ENCODE results near the gene KAT7. TPM values are rescaled to one million over a fixed set of nuclear protein-coding genes. Genes with fewer than 3 reads are reported as not detected.

KAT7 gene
- polyA plus RNA-seq, 3 donors = 17.5 to 28.1 (median 18.1) TPM

- Histone ChIP-seq H3K27ac (ENCODE audit: low read depth in 1 of 2, low read length in 2 of 2) (peak overlapping the region in 1 of 2 donors; percentile 64), H3K4me1 (ENCODE audit: control insufficient read depth in 1 of 2, insufficient read depth in 2 of 2, low read length in 2 of 2) (peaks cover 20 to 34% of the 10 kb centered on the region in 2 donors), H3K79me2 (ENCODE audit: insufficient read depth, low read length) (no peaks in the 10 kb centered on the region), H3K4me3 (replicated peaks in 1 of 3; ENCODE audit: low read depth in 2 of 3, low read length in 3 of 3) (no peak overlapping the region), H4K20me1 (ENCODE audit: insufficient read depth, low read length) (no peaks in the 10 kb centered on the region), H3K4me2 (replicated peaks; ENCODE audit: extremely low read depth, low read length, poor library complexity, severe bottlenecking) (no peak overlapping the region), H2AFZ (ENCODE audit: insufficient read depth, low read depth, low read length, poor library complexity, severe bottlenecking) (no peak overlapping the region), H3K27me3 (ENCODE audit: control insufficient read depth in 2 of 2, insufficient read depth in 2 of 2, low read length in 2 of 2) (no peaks in the 10 kb centered on the region), H3K9ac (ENCODE audit: insufficient read depth, low read length, poor library complexity, severe bottlenecking) (no peak overlapping the region), H3K9me3 (replicated peaks in 1 of 2; ENCODE audit: control insufficient read depth in 1 of 2, insufficient read depth in 1 of 2, low read length in 2 of 2) (no peaks in the 10 kb centered on the region), H3K36me3 (replicated peaks in 1 of 2; ENCODE audit: control insufficient read depth in 1 of 2, insufficient read depth in 2 of 2, low read length in 2 of 2) (peaks cover 49 to 83% of the 10 kb centered on the region in 2 donors)
- TF ChIP-seq CTCF (IDR thresholded peaks at IDR 0.05) = no peak
- Mint-ChIP-seq H3K27me3 (ENCODE audit: low read depth in 3 of 3) (no peaks in the 10 kb centered on the region), H3K4me3 (no peak overlapping the region), H3K27ac (peak overlapping the region in 3 of 7 donors; percentile 68 to 92 (median 87)), H3K4me1 (peaks cover 38% of the 10 kb centered on the region), H3K36me3 (peaks cover 76 to 87% of the 10 kb centered on the region in 2 donors), H3K9me3 (peaks cover 0 to 2% (median 0%) of the 10 kb centered on the region in 7 donors)
- WGBS (ENCODE audit: insufficient coverage) = no CpG with 5 or more reads among the region's 2 CpGs
- intact Hi-C loops (cut with micrococcal nuclease) = no loop called here
- no peak for DNase-seq
These were observed 40.5 kb downstream of the KAT7 start for GRCh38 chr17:49829026-49829425.

DNA sequence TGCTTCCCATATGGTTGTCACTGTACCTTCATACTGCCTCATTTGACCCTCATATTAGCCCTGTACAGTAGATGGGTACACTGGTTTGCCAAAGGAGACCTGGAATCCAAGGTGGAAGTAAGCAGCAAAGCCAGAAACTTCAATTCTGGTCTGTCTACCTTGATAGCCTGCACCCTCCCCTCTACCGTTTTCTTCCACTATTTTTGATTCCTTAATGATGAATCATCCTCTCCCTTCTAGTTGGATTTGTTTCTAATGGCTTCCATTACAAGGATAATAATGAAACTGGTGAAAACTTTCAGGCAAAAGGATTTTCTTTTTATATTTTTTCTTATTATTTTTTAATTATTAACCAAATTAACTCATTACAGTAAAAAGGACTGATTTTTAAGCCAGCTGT lies 42.1 kb downstream of the KAT7 start:
- intact Hi-C loops (cut with micrococcal nuclease) = no loop called here
- H3K9me3 Mint-ChIP-seq = peaks cover 0 to 2% (median 0%) of the 10 kb centered on the region in 7 donors
- Histone ChIP-seq H3K4me2 (replicated peaks; ENCODE audit: extremely low read depth, low read length, poor library complexity, severe bottlenecking) (no peak overlapping the region), H3K9ac (ENCODE audit: insufficient read depth, low read length, poor library complexity, severe bottlenecking) (no peak overlapping the region), H3K27me3 (ENCODE audit: control insufficient read depth in 2 of 2, insufficient read depth in 2 of 2, low read length in 2 of 2) (no peaks in the 10 kb centered on the region), H4K20me1 (ENCODE audit: insufficient read depth, low read length) (no peaks in the 10 kb centered on the region), H3K27ac (ENCODE audit: low read depth in 1 of 2, low read length in 2 of 2) (no peak overlapping the region), H3K79me2 (ENCODE audit: insufficient read depth, low read length) (no peaks in the 10 kb centered on the region), H3K36me3 (replicated peaks in 1 of 2; ENCODE audit: control insufficient read depth in 1 of 2, insufficient read depth in 2 of 2, low read length in 2 of 2) (peaks cover 45 to 80% of the 10 kb centered on the region in 2 donors), H3K4me3 (replicated peaks in 1 of 3; ENCODE audit: low read depth in 2 of 3, low read length in 3 of 3) (no peak overlapping the region), H3K9me3 (replicated peaks in 1 of 2; ENCODE audit: control insufficient read depth in 1 of 2, insufficient read depth in 1 of 2, low read length in 2 of 2) (no peaks in the 10 kb centered on the region), H3K4me1 (ENCODE audit: control insufficient read depth in 1 of 2, insufficient read depth in 2 of 2, low read length in 2 of 2) (peaks cover 20 to 34% of the 10 kb centered on the region in 2 donors), H2AFZ (ENCODE audit: insufficient read depth, low read depth, low read length, poor library complexity, severe bottlenecking) (no peak overlapping the region)
- H3K4me1 Mint-ChIP-seq = peaks cover 38% of the 10 kb centered on the region
- peaks cover 74 to 82% of the 10 kb centered on the region in 2 donors for H3K36me3 Mint-ChIP-seq
- TF ChIP-seq CTCF (IDR thresholded peaks at IDR 0.05) = no peak
- H3K27ac Mint-ChIP-seq = peak overlapping the region in 1 of 7 donors; percentile 53
- no peaks in the 10 kb centered on the region for H3K27me3 Mint-ChIP-seq (ENCODE audit: low read depth in 3 of 3)
- DNase-seq = no peak
- no peak overlapping the region for H3K4me3 Mint-ChIP-seq
- WGBS (ENCODE audit: insufficient coverage) = no CpG with 5 or more reads among the region's 1 CpG

All from CD14-positive monocyte (primary cell).